SK-N-SH (cell line): Measurements from ENCODE around the gene USH1G.

Experiments used
- CTCF ChIP-seq: fragments of 200-600 bp; sonication (generic); IDR thresholded peaks from 2 replicates; pipeline ENCODE4 v1.6.1; 2017; ENCODE audit warnings: antibody characterized with exemption, mild to moderate bottlenecking, moderate library complexity
- ELF1 ChIP-seq: IDR thresholded peaks from 2 replicates; pipeline ENCODE4 v1.4.0; 2012
- EP300 ChIP-seq, 2 experiments: IDR thresholded peaks; 2 replicates each; pipeline versions ENCODE4 v1.4.0 to v1.6.1; 2012; ENCODE audit warnings: borderline replicate concordance in 1 of 2, low read depth in 1 of 2, low read length in 1 of 2
- JUND ChIP-seq: IDR thresholded peaks from 2 replicates; pipeline ENCODE4 v1.4.0; 2012
- NRF1 ChIP-seq: IDR thresholded peaks from 2 replicates; pipeline ENCODE4 v1.6.1; 2012; ENCODE audit warnings: low read depth, mild to moderate bottlenecking, low read length
- RAD21 ChIP-seq: IDR thresholded peaks from 2 replicates; pipeline ENCODE4 v1.6.1; 2012; ENCODE audit warnings: mild to moderate bottlenecking, low read length
- TEAD4 ChIP-seq: IDR thresholded peaks from 2 replicates; pipeline ENCODE4 v1.4.0; 2012; ENCODE audit warnings: mild to moderate bottlenecking, borderline replicate concordance; ENCODE audit not compliant: insufficient read depth

- TF ChIP-seq CTCF (no peak), ELF1 (no peak), EP300 (IDR thresholded peaks at IDR 0.05; ENCODE audit: borderline replicate concordance in 1 of 2, low read depth in 1 of 2, low read length in 1 of 2) (no peak), RAD21 (no peak), TEAD4 (no peak), NRF1 (no peak), JUND (no peak)
These were observed 28.8 kb upstream of the USH1G start for GRCh38 chr17:74951680-74952421.
